ENCODE results near the gene SOX5. TPM values are rescaled to one million over a fixed set of nuclear protein-coding genes. Genes with fewer than 3 reads are reported as not detected.

SOX5 gene
- total RNA-seq, 3 donors from 2014 or later (not counting 1 experiment from before 2014, with no cell fraction given): 0.80 to 0.95 TPM; not detected in 1

DNA sequence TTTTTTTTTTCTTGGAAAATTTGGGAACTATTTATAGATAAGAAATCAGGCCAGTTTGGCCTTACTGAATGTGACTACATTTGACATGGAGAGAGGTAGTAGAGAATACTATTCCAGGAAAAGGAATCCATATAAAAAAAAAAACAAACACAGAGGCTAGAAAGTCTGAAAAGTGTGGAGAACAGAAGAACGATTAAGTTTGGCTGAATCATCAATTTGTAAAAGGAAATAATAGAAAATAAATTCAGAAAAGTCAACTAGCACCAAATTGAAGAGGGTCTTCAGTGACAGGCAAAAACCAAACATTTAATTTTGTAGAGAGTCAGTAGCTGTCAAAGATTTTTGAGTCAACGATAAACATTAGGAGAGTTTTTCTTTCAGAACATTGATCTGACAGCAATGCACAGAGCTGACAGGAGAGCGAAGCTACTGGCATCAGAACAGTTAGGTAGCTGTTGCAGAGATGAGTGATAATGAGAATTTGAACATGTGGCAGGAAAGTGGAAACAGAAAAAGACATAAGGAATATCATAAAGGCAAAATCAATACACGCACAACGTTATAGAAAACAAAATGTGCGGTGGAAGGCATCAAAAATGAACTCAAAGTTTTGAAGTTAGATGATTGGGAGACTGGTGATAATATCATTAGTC is 241.2 kb downstream of the SOX5 start:
- Histone ChIP-seq H3K27ac (ENCODE audit: low read length) (no peak overlapping the region), H3K36me3 (ENCODE audit: control insufficient read depth, insufficient read depth, low read length) (no peaks in the 10 kb centered on the region), H3K9me3 (ENCODE audit: control insufficient read depth, insufficient read depth, low read length) (no peaks in the 10 kb centered on the region), H3K4me3 (ENCODE audit: low read length) (no peak overlapping the region), H3K27me3 (ENCODE audit: control insufficient read depth, insufficient read depth, low read length) (no peaks in the 10 kb centered on the region), H3K4me1 (ENCODE audit: control insufficient read depth, insufficient read depth, low read length) (no peaks in the 10 kb centered on the region)
- ATAC-seq (no peak), DNase-seq (no peak)
- Mint-ChIP-seq H3K9me3 (peaks cover 5 to 16% of the 10 kb centered on the region in 2 donors), H3K27ac (no peak overlapping the region), H3K27me3 (ENCODE audit: low read depth in 2 of 2) (no peaks in the 10 kb centered on the region), H3K4me3 (no peak overlapping the region), H3K4me1 (no peaks in the 10 kb centered on the region), H3K36me3 (peaks cover 5% of the 10 kb centered on the region)
- intact Hi-C loops (cut with micrococcal nuclease): no loop called here
- TF ChIP-seq, protein P1, sequence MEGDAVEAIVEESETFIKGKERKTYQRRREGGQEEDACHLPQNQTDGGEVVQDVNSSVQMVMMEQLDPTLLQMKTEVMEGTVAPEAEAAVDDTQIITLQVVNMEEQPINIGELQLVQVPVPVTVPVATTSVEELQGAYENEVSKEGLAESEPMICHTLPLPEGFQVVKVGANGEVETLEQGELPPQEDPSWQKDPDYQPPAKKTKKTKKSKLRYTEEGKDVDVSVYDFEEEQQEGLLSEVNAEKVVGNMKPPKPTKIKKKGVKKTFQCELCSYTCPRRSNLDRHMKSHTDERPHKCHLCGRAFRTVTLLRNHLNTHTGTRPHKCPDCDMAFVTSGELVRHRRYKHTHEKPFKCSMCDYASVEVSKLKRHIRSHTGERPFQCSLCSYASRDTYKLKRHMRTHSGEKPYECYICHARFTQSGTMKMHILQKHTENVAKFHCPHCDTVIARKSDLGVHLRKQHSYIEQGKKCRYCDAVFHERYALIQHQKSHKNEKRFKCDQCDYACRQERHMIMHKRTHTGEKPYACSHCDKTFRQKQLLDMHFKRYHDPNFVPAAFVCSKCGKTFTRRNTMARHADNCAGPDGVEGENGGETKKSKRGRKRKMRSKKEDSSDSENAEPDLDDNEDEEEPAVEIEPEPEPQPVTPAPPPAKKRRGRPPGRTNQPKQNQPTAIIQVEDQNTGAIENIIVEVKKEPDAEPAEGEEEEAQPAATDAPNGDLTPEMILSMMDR (IDR thresholded peaks at IDR 0.05): no peak
- 93% methylated on average over 6 of the region's 6 CpGs for WGBS (ENCODE audit: insufficient coverage)

GRCh38 chr12:23707270-23707669 is 242.2 kb downstream of the SOX5 start:
- peaks cover 7 to 16% of the 10 kb centered on the region in 2 donors for H3K9me3 Mint-ChIP-seq
- intact Hi-C loops (cut with micrococcal nuclease): no loop called here
- Histone ChIP-seq H3K4me1 (ENCODE audit: control insufficient read depth, insufficient read depth, low read length) (no peaks in the 10 kb centered on the region), H3K27me3 (ENCODE audit: control insufficient read depth, insufficient read depth, low read length) (no peaks in the 10 kb centered on the region), H3K27ac (ENCODE audit: low read length) (no peak overlapping the region), H3K4me3 (ENCODE audit: low read length) (no peak overlapping the region), H3K9me3 (ENCODE audit: control insufficient read depth, insufficient read depth, low read length) (no peaks in the 10 kb centered on the region), H3K36me3 (ENCODE audit: control insufficient read depth, insufficient read depth, low read length) (no peaks in the 10 kb centered on the region)
- no peak overlapping the region for H3K4me3 Mint-ChIP-seq
- H3K27me3 Mint-ChIP-seq (ENCODE audit: low read depth in 2 of 2): no peaks in the 10 kb centered on the region
- no peaks in the 10 kb centered on the region for H3K4me1 Mint-ChIP-seq
- no peak for ATAC-seq
- 85% methylated on average over 2 of the region's 5 CpGs for WGBS (ENCODE audit: insufficient coverage)
- no peak overlapping the region for H3K27ac Mint-ChIP-seq
- peaks cover 5% of the 10 kb centered on the region for H3K36me3 Mint-ChIP-seq
- TF ChIP-seq, protein P1 (IDR thresholded peaks at IDR 0.05): no peak
- no peak for DNase-seq

GRCh38 chr12:23704992-23705943 is 244.2 kb downstream of the SOX5 start:
- TF ChIP-seq, protein P1 (IDR thresholded peaks at IDR 0.05): no peak
- Histone ChIP-seq H3K9me3 (ENCODE audit: control insufficient read depth, insufficient read depth, low read length) (no peaks in the 10 kb centered on the region), H3K27me3 (ENCODE audit: control insufficient read depth, insufficient read depth, low read length) (no peaks in the 10 kb centered on the region), H3K36me3 (ENCODE audit: control insufficient read depth, insufficient read depth, low read length) (no peaks in the 10 kb centered on the region), H3K4me1 (ENCODE audit: control insufficient read depth, insufficient read depth, low read length) (no peaks in the 10 kb centered on the region), H3K4me3 (ENCODE audit: low read length) (no peak overlapping the region), H3K27ac (ENCODE audit: low read length) (no peak overlapping the region)
- no peaks in the 10 kb centered on the region for H3K4me1 Mint-ChIP-seq
- ATAC-seq (no peak), DNase-seq (no peak)
- peaks cover 9 to 16% of the 10 kb centered on the region in 2 donors for H3K9me3 Mint-ChIP-seq
- WGBS (ENCODE audit: insufficient coverage): 80% methylated on average over 5 of the region's 6 CpGs
- no peaks in the 10 kb centered on the region for H3K27me3 Mint-ChIP-seq (ENCODE audit: low read depth in 2 of 2)
- H3K36me3 Mint-ChIP-seq: peaks cover 5% of the 10 kb centered on the region
- H3K27ac Mint-ChIP-seq: no peak overlapping the region
- intact Hi-C loops (cut with micrococcal nuclease): no loop called here
- no peak overlapping the region for H3K4me3 Mint-ChIP-seq

Data from natural killer cell (primary cell).